Regular cardiac myocyte (primary cell): Measurements from ENCODE around the gene VAMP2. TPM values are rescaled to one million over a fixed set of nuclear protein-coding genes. Genes with fewer than 3 reads are reported as not detected.

Experiments
- total RNA-seq: library from RNA; depleted of rRNA; stranded (reverse); fragments of >200 nt; gene quantifications from 2 replicates; pipeline ENCODE4 v1.2.3, GENCODE V29; 2014

The VAMP2 gene
- 3.3 and 8.2 TPM in 2 replicates for total RNA-seq

GRCh38 chr17:8162233-8162996, at the start of gene VAMP2:
TSS of gene VAMP2 (minus strand) at chr17:8162948. CDS start at chr17:8162879, 69 bp downstream.

GRCh38 chr17:8209907-8210760, 47.4 kb upstream of the VAMP2 start, which contains the start of gene AURKB:
TSS of gene AURKB (minus strand) at chr17:8210575. CDS start at chr17:8210224, 351 bp downstream.

GRCh38 chr17:8189711-8190477, 27.1 kb upstream of the VAMP2 start, which contains the start of gene BORCS6:
TSS of gene BORCS6 (minus strand) at chr17:8190180. CDS start at chr17:8190140, 40 bp downstream.

GRCh38 chr17:8176197-8176940, 13.6 kb upstream of the VAMP2 start, which contains the start of gene TMEM107:
TSS of gene TMEM107 (minus strand) at chr17:8176380. CDS start at chr17:8176286, 94 bp downstream.

GRCh38 chr17:8152112-8152775, 10.5 kb downstream of the VAMP2 start, which contains the start of gene PER1:
TSS of gene PER1 (minus strand) at chr17:8152404. CDS start at chr17:8150706, 1,698 bp downstream.

GRCh38 chr17:8123695-8124349, 38.9 kb downstream of the VAMP2 start, which contains the start of gene HES7:
TSS of gene HES7 (minus strand) at chr17:8124106. CDS start at chr17:8124084, 22 bp downstream.

GRCh38 chr17:8117980-8118768, 44.6 kb downstream of the VAMP2 start, which contains the start of gene ALOXE3:
TSS of gene ALOXE3 (minus strand) at chr17:8118514. CDS start at chr17:8117990, 524 bp downstream.

Other genes with a start within 250 kb of the VAMP2 start
- gene RNF227, start 246.7 kb downstream of the VAMP2 start, total RNA-seq, result 1.7 and 8.5 TPM in 2 replicates
- 0.58 and 0.85 TPM in 2 replicates for gene KCNAB3, start 233.1 kb downstream of the VAMP2 start, total RNA-seq
- gene TRAPPC1, start 231.0 kb downstream of the VAMP2 start, total RNA-seq, result 36.1 and 46.8 TPM in 2 replicates
- gene CNTROB, start 230.7 kb downstream of the VAMP2 start, total RNA-seq, result 18.0 and 27.6 TPM in 2 replicates
- gene GUCY2D, start 160.3 kb downstream of the VAMP2 start, total RNA-seq, result not detected in 2 replicates
- gene ALOX15B, start 123.9 kb downstream of the VAMP2 start, total RNA-seq, result 0.56 TPM in 1 of 2 replicates, not detected in the other
- gene ALOX12B, start 75.2 kb downstream of the VAMP2 start, total RNA-seq, result not detected in 2 replicates
- under 0.01 TPM in 1 of 2 replicates, not detected in the other for gene ALOXE3, start 44.4 kb downstream of the VAMP2 start, total RNA-seq
- not detected in 2 replicates for gene HES7, start 38.8 kb downstream of the VAMP2 start, total RNA-seq
- gene PER1, start 10.5 kb downstream of the VAMP2 start, total RNA-seq, result 2.5 and 3.7 TPM in 2 replicates
- 22.3 and 32.0 TPM in 2 replicates for gene TMEM107, start 13.4 kb upstream of the VAMP2 start, total RNA-seq
- 6.9 and 7.6 TPM in 2 replicates for gene BORCS6, start 27.2 kb upstream of the VAMP2 start, total RNA-seq
- gene AURKB, start 47.6 kb upstream of the VAMP2 start, total RNA-seq, result 4.2 and 45.6 TPM in 2 replicates
- 3.8 and 4.8 TPM in 2 replicates for gene CTC1, start 85.1 kb upstream of the VAMP2 start, total RNA-seq
- 9.9 and 51.4 TPM in 2 replicates for gene PFAS, start 86.3 kb upstream of the VAMP2 start, total RNA-seq
- gene RANGRF, start 125.7 kb upstream of the VAMP2 start, total RNA-seq, result 5.4 and 20.1 TPM in 2 replicates
- 0.19 and 0.56 TPM in 2 replicates for gene SLC25A35, start 132.5 kb upstream of the VAMP2 start, total RNA-seq
- gene ARHGEF15, start 147.3 kb upstream of the VAMP2 start, total RNA-seq, result under 0.01 TPM in 1 of 2 replicates, not detected in the other
- gene ODF4, start 176.9 kb upstream of the VAMP2 start, total RNA-seq, result not detected in 2 replicates
- gene RPL26, start 220.2 kb upstream of the VAMP2 start, total RNA-seq, result 3,937 and 4,229 TPM in 2 replicates
- not detected in 2 replicates for gene RNF222, start 234.9 kb upstream of the VAMP2 start, total RNA-seq